Adrenal gland (tissue), 5 donors: ENCODE results near the gene ZNF611.

Experiments
- POLR2A ChIP-seq, 2 donors: fragments of 450-650 bp; IDR thresholded peaks; one replicate each; pipeline ENCODE4 v1.6.1; 2017; ENCODE audit warnings: antibody characterized with exemption in 2 of 2, mild to moderate bottlenecking in 2 of 2, moderate library complexity in 1 of 2
- TF ChIP-seq, protein P1 (sequence below), 6 experiments: fragments of 450-650 bp in 4 of 6; fragments of 200-600 bp in 2 of 6; sonication (generic) in 1 of 6; IDR thresholded peaks; 1 replicate in 5 of 6; 2 replicates in 1 of 6; pipeline versions ENCODE4 v1.5.1 to v1.8.0; 2016 to 2021; ENCODE audit warnings: antibody characterized with exemption in 6 of 6, mild to moderate bottlenecking in 2 of 6, moderate library complexity in 1 of 6
- donor health status: DM: no; HTN: no; CAD: no.

- TF ChIP-seq POLR2A (IDR thresholded peaks at IDR 0.05) = no peak
- TF ChIP-seq, protein P1, sequence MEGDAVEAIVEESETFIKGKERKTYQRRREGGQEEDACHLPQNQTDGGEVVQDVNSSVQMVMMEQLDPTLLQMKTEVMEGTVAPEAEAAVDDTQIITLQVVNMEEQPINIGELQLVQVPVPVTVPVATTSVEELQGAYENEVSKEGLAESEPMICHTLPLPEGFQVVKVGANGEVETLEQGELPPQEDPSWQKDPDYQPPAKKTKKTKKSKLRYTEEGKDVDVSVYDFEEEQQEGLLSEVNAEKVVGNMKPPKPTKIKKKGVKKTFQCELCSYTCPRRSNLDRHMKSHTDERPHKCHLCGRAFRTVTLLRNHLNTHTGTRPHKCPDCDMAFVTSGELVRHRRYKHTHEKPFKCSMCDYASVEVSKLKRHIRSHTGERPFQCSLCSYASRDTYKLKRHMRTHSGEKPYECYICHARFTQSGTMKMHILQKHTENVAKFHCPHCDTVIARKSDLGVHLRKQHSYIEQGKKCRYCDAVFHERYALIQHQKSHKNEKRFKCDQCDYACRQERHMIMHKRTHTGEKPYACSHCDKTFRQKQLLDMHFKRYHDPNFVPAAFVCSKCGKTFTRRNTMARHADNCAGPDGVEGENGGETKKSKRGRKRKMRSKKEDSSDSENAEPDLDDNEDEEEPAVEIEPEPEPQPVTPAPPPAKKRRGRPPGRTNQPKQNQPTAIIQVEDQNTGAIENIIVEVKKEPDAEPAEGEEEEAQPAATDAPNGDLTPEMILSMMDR (IDR thresholded peaks at IDR 0.05) = no peak
These were observed 4.7 kb upstream of the ZNF611 start for GRCh38 chr19:52739576-52739975.
